HG02870 (cell line): ENCODE data around the gene MMD.
"Not testable (repeated sequence)": the region's sequence is repeated elsewhere in the genome, so short reads cannot be mapped to it uniquely, and the experiment has no call there.

Experiments
- ATAC-seq: cut with Tn5 transposase; IDR thresholded peaks from one replicate; pipeline ENCODE4 v1.9.1; 2021; ENCODE audit warnings: mild to moderate bottlenecking, moderate library complexity; ENCODE audit not compliant: unreplicated experiment

MMD gene

GRCh38 chr17:55398689-55399088, 22.9 kb downstream of the MMD start:
- ATAC-seq, result no peak

GRCh38 chr17:55395803-55396505, 25.7 kb downstream of the MMD start:
- no peak for ATAC-seq

- no peak for ATAC-seq
These were observed 27.1 kb downstream of the MMD start for GRCh38 chr17:55394357-55395021.

DNA sequence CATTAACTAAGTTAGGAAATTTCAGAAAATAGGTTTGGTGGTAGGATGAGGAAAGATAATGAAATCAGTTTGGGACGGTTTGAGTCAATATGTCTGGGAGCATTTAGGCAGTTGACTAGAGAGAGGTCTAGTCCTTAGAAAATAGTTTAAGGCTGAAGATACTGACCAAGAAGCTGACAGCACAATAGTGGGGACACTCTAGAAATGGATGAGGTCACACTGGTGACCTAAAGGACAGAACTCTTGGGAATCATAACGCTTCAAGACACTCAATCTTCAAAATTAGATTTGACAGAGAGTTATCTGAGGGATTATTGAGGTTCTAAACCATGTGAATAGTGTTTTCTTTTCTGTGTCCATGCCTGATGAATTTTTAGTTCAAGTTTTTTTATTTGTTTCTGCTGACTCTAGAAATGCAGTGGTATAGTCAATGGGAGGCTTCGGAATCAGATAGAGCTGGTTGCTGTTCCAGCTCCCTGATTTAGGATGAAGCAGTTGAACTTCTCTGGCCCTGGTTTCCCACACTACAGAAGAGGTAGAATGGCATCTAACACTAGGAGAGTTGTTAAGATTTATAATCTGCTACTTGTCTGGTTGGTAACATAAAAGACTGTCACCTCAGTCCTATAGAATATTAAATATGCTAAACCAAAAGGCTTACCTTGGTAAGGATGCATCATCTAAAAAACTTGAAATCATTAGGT, 29.7 kb downstream of the MMD start:
- ATAC-seq, result no peak

DNA sequence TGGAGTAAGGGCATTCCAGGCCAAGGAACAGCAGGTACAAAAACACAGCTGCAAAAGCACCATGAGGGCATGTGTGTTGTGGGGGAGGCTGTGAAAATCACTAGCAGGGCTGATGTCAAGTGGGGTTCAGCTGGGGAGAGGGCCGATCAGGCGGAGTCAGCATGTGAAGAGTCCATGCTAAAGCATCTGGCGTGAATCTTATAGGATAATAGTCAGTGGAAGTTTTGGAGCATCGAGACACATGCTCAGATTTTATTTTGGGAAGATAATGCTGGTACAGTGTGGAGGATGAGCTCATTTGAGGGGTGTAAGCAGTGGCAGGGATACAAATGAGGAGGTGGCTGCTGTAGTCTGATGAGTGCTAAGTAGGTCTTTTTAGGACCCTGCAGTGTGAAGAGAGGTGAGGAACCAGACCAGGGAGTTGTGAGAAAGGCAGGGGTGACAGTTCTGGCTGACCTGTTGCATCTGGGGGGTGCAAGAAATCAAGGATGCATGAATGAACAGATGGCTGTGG, 30.3 kb downstream of the MMD start:
- ATAC-seq, result no peak

- ATAC-seq, result no peak
These were observed 31.2 kb downstream of the MMD start for GRCh38 chr17:55390364-55390977.

DNA sequence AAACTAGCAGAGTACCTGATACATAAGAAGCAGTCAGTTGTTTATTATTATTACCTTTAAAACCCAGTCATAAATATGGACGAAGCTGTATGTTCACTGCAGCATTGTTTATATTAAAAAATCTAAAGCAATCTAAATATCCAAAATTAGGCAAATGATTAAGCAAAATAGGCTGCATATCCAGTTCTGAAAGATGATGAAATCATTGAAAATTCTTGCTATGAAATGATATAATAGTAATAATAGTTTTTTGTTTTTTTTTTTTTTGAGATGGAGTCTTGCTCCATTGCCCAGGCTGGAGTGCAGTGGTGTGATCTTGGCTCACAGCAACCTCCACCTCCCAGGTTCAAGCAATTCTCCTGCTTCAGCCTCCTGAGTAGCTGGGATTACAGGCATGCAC, 31.9 kb downstream of the MMD start:
- not testable (repeated sequence) for ATAC-seq

GRCh38 chr17:55388842-55389241, 32.8 kb downstream of the MMD start:
- no peak for ATAC-seq

DNA sequence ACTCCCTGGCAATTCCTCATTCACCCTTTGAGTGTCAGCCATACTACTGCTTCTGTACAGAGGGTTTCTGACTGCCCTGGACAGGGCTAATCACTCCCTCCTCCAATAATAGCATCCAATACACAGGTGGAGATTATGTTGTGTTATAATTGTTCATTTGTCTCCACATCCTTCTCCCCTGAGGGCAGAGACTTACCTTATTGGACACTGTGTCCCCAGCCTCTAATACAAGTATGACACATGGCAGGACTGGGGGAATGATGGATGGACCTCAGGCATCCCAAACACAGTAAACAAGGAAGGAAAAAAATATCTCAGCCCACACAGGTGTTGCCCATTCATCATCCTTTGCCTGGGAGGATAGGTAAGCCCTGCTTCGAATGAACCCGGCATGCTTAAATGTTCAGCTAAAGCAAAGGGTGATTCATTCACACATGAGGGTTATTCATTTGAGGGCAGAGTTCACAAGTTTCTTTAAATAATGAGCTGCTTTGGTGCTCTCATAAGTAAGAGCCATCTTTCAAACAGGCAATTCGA, 34.8 kb downstream of the MMD start:
- no peak for ATAC-seq

- ATAC-seq, result no peak
These were observed 36.9 kb downstream of the MMD start for GRCh38 chr17:55384643-55385232.

- no peak for ATAC-seq
These were observed 37.6 kb downstream of the MMD start for GRCh38 chr17:55383771-55384642.

DNA sequence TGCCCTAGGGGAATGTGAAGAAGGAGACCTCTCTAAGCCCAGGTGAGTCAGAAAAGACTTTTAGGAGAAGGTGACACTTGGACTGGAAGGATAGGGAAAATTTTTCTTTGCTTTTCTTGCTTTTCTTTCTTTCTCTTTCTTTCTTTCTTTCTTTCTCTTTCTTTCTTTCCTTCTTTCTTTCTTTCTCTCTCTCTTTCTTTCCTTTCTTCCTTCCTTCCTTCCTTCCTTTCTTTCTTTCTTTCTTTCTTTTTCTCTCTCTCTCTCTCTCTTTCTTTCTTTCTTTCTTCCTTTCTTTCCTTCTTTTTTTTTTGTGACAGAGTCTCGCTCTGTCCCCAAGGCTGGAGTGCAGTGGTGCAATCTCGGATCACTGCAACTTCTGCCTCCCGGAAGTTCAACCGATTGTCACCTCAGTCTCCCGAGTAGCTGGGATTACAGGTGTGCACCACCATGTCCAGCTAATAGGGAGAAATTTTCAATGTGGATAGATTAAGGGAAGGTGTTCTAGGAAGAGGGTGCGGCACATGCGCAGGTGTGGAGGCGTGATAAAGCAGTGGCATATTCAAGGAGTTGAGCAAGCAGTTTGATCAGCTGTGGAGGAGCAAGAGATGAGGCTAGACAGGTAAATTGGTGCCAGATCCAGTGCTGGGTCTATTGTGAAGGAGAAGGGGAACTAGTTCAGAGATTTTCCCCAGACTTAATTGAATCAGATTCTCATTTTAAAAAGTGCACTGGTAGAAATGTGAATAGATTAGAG, 40.4 kb downstream of the MMD start:
- no peak for ATAC-seq

- ATAC-seq, result no peak
These were observed 43.9 kb downstream of the MMD start for GRCh38 chr17:55377671-55378275.

GRCh38 chr17:55368706-55369105, 52.9 kb downstream of the MMD start:
- no peak for ATAC-seq

GRCh38 chr17:55366020-55366481, 55.6 kb downstream of the MMD start:
- no peak for ATAC-seq

GRCh38 chr17:55363033-55363432, 58.6 kb downstream of the MMD start:
- ATAC-seq, result no peak

DNA sequence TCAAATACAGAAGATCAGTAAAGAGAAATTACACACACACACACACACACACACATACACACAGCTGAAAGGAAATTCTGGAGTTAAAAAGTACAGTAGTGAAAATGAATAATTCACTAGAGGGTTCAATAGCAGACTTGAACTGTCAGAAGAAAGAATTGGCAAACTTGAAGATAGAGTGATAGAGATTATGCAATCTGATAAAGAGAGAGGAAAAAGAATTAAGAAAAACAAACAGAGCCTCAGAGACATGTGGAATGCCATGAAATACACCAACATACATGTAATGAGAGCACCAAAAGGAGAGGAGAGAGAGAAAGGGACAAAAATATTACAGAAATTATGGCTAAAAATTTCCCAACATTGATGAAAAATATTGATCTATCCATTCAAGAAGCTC, 60.7 kb downstream of the MMD start:
- no peak for ATAC-seq
